ENCODE data around the gene RTKN. TPM values are rescaled to one million over a fixed set of nuclear protein-coding genes. Genes with fewer than 3 reads are reported as not detected.
"Not testable (repeated sequence)": the region's sequence is repeated elsewhere in the genome, so short reads cannot be mapped to it uniquely, and the experiment has no call there.

RTKN gene, protein sequence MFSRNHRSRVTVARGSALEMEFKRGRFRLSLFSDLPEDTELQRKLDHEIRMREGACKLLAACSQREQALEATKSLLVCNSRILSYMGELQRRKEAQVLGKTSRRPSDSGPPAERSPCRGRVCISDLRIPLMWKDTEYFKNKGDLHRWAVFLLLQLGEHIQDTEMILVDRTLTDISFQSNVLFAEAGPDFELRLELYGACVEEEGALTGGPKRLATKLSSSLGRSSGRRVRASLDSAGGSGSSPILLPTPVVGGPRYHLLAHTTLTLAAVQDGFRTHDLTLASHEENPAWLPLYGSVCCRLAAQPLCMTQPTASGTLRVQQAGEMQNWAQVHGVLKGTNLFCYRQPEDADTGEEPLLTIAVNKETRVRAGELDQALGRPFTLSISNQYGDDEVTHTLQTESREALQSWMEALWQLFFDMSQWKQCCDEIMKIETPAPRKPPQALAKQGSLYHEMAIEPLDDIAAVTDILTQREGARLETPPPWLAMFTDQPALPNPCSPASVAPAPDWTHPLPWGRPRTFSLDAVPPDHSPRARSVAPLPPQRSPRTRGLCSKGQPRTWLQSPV
- 10 to 100 TPM; 26.7 to 95.3 (median 34.0) TPM for total RNA-seq

DNA sequence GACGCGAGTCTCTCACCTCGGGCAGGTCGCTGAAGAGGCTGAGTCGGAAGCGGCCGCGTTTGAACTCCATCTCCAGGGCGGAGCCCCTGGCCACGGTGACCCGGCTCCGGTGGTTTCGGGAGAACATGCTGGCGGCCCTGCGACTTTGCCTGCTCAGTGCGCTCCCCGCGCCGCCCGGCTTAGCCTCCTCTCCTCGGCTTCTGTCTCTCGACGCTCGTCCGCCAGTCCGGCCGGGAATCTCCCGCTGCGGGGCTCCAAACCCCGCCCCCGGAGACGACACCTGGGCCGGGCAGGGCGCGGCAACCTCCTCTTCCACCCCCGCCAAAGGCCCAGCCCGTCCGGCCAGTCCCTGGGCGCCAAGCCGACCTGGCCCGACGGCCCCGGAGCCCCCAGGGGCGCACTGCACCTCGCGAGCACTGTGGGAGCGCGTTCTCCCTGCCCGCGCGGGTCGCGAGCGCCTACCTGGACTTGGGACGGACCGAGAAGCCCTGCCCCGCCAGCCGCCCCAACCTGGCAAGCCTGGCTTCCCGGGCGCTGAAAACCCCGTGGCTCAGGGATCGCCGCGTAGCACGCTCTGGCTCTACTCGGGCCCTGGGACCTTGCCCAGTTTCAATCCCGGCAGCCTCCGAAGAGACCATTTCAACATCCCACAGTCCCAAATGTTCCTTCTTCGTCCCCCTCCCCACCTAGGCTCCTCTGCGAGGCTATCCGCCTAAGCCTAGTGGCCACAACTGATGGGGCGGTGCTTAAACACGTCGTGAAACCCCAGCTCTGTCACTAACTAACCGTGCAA lies at the start of gene RTKN:
TSS of gene RTKN (minus strand) at position 248 of the 793 bp plus-strand sequence. CDS start at position 127, 121 bp downstream.
- H3K36me3 ChIP-seq, result no peaks in the 10 kb centered on the region
- WGBS, 2 donors, result 16 to 26% methylated on average over 31 to 35 of the region's 75 CpGs
- no peaks in the 10 kb centered on the region for H3K9me3 ChIP-seq
- peaks cover 0 to 9% (median 3%) of the 10 kb centered on the region in 4 donors for H3K27me3 ChIP-seq
- peak in 3 of 6 experiments; percentile 7 to 26 (median 11) for TF ChIP-seq CTCF (IDR thresholded peaks at IDR 0.05)
- peak in 3 of 4 donors; percentile 36 to 55 (median 49) for TF ChIP-seq POLR2A (IDR thresholded peaks at IDR 0.05)
- no peak for TF ChIP-seq POLR2AphosphoS5 (IDR thresholded peaks at IDR 0.05)
- ATAC-seq (ENCODE audit: low FRiP score in 2 of 2), result peak; percentile 47 to 74
- H3K4me1 ChIP-seq, result peaks cover 22 to 50% (median 30%) of the 10 kb centered on the region in 4 donors
- DNase-seq, result peak; percentile 79 to 92
- H3K4me3 ChIP-seq, result peak within 1 kb of the TSS; percentile 22 to 64 (median 50)
- peak within 1 kb of the TSS; percentile 74 to 88 (median 84) for H3K27ac ChIP-seq

DNA sequence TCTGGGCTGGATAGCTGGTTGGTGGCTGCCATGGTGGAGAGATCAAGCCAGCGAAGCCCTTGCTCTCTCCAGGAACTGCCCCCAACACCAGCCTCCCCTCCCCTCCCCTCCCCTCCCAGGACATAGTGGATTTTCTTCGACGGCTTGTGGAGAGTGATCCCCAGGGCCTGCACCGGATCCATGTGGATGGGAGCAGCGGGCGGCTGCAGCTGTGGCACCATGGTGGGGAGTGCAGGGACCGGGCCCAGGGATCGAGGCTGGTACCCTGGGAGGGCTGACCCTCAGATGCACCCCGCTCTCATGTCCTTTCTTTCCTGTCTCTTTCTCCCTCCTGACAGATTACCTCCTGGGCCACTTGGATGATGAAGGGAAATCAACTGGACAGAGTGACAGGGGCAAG lies 48.2 kb upstream of the RTKN start:
- DNase-seq, result no peak
- TF ChIP-seq POLR2A (IDR thresholded peaks at IDR 0.05), result no peak
- H3K36me3 ChIP-seq, result peaks cover 30 to 85% (median 56%) of the 10 kb centered on the region in 4 donors

GRCh38 chr2:74488643-74489481 lies 47.1 kb upstream of the RTKN start:
- TF ChIP-seq POLR2A (IDR thresholded peaks at IDR 0.05) (no peak), CTCF (IDR thresholded peaks at IDR 0.05) (no peak), EP300 (IDR thresholded peaks at IDR 0.05) (no peak), POLR2AphosphoS5 (IDR thresholded peaks at IDR 0.05) (no peak)
- H3K27me3 ChIP-seq, result no peaks in the 10 kb centered on the region
- no peak overlapping the region for H3K4me3 ChIP-seq
- no peaks in the 10 kb centered on the region for H3K9me3 ChIP-seq
- no peak overlapping the region for H3K27ac ChIP-seq
- H3K4me1 ChIP-seq, result peaks cover under 1 to 6% (median 2%) of the 10 kb centered on the region in 4 donors
- no peak for ATAC-seq (ENCODE audit: low FRiP score in 2 of 2)
- H3K36me3 ChIP-seq, result peaks cover 30 to 79% (median 55%) of the 10 kb centered on the region in 4 donors
- 92 to 94% methylated on average over 9 of the region's 9 CpGs for WGBS, 2 donors
- no peak for DNase-seq

More for the DNA sequence above, 48.2 kb upstream of the RTKN start:
- no peaks in the 10 kb centered on the region for H3K27me3 ChIP-seq
- no peaks in the 10 kb centered on the region for H3K9me3 ChIP-seq
- H3K4me1 ChIP-seq, result no peaks in the 10 kb centered on the region
- WGBS, 2 donors, result 92 to 93% methylated on average over 2 to 9 of the region's 9 CpGs
- no peak overlapping the region for H3K27ac ChIP-seq
- ATAC-seq (ENCODE audit: low FRiP score in 2 of 2), result peak in 1 of 2 donors; percentile 12
- H3K4me3 ChIP-seq, result no peak overlapping the region

DNA sequence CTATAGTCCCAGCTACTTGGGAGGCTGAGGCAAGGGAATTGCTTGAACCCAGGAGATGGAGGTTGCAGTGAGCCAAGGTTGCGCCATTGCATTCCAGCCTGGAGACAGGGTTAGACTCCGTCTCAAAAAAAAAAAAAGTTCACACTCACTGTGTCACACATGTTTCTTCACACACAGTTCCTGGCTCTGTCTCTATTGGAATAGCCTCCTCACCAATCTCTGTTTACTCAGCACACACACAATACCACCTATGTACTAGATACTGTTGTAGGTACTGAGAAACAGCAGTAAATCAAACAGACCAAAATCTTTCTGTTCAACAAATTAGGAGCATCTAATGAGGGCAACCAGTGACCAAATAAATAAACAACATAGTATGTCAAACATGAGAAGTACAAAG lies 44.4 kb upstream of the RTKN start:
- ATAC-seq (ENCODE audit: low FRiP score in 2 of 2), result no peak
- H3K4me1 ChIP-seq, result peaks cover 17 to 24% (median 18%) of the 10 kb centered on the region in 4 donors
- no peaks in the 10 kb centered on the region for H3K27me3 ChIP-seq
- H3K9me3 ChIP-seq, result no peaks in the 10 kb centered on the region
- DNase-seq, result no peak
- no peak overlapping the region for H3K4me3 ChIP-seq
- peaks cover 8 to 52% (median 27%) of the 10 kb centered on the region in 4 donors for H3K36me3 ChIP-seq
- no peak for TF ChIP-seq EP300 (IDR thresholded peaks at IDR 0.05)
- TF ChIP-seq POLR2AphosphoS5 (IDR thresholded peaks at IDR 0.05), result no peak
- TF ChIP-seq CTCF (IDR thresholded peaks at IDR 0.05), result no peak
- TF ChIP-seq POLR2A (IDR thresholded peaks at IDR 0.05), result no peak
- 96 to 100% methylated on average over 2 of the region's 2 CpGs for WGBS, 2 donors
- H3K27ac ChIP-seq, result no peak overlapping the region

- H3K9me3 ChIP-seq; DNase-seq; H3K27me3 ChIP-seq; ATAC-seq (ENCODE audit: low FRiP score in 2 of 2): not testable (repeated sequence)
- peaks cover 22 to 34% (median 25%) of the 10 kb centered on the region in 4 donors for H3K4me1 ChIP-seq
- H3K4me3 ChIP-seq, result peak overlapping the region; percentile 50 to 84 (median 72)
- WGBS, 2 donors, result 85 to 89% methylated on average over 19 of the region's 19 CpGs
- peak overlapping the region in 2 of 4 donors; percentile 90 to 93 for H3K27ac ChIP-seq
- peaks cover 0 to 47% (median 20%) of the 10 kb centered on the region in 4 donors for H3K36me3 ChIP-seq
Observed at GRCh38 chr2:74483675-74484164, 42.0 kb upstream of the RTKN start.

Measured in upper lobe of left lung (tissue), 6 donors.